Brain pericyte (primary cell): ENCODE measurements around the gene NFIC.
A peak's percentile ranks its signal among the peaks of the same experiment; 100 is the strongest.
"Not testable (repeated sequence)": the region's sequence is repeated elsewhere in the genome, so short reads cannot be mapped to it uniquely, and the experiment has no call there.

ENCODE experiments used
- DNase-seq: peaks from one replicate; pipeline ENCODE4 v3.0.0-alpha.2; 2012; ENCODE audit warnings: low read depth, low spot score

Gene NFIC

GRCh38 chr19:3451451-3451866 is 85.1 kb downstream of the NFIC start:
- no peak for DNase-seq

- DNase-seq = no peak
These were observed 86.0 kb downstream of the NFIC start for GRCh38 chr19:3452171-3452941.

GRCh38 chr19:3452942-3453214 is 86.5 kb downstream of the NFIC start:
- not testable (repeated sequence) for DNase-seq

DNA sequence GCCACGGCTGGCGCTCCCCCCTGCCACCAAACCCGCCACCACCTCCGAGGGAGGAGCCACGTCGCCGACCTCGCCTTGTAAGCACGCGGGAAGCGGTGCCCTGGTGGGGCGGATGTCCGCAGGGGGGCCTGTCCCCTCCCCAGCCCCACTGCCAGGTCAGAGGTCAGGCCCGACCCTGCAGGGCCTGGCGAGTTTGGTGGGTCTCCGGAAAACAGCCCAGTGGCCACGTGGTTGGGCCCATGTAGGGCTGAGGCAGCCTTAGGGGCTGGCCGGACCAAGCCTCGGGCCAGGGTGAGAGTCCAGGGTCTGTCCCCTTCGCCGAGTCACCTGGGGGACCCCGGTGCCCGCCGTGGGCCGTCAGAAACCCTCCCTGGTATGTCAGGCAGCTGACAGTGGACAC is 87.5 kb downstream of the NFIC start:
- no peak for DNase-seq

DNA sequence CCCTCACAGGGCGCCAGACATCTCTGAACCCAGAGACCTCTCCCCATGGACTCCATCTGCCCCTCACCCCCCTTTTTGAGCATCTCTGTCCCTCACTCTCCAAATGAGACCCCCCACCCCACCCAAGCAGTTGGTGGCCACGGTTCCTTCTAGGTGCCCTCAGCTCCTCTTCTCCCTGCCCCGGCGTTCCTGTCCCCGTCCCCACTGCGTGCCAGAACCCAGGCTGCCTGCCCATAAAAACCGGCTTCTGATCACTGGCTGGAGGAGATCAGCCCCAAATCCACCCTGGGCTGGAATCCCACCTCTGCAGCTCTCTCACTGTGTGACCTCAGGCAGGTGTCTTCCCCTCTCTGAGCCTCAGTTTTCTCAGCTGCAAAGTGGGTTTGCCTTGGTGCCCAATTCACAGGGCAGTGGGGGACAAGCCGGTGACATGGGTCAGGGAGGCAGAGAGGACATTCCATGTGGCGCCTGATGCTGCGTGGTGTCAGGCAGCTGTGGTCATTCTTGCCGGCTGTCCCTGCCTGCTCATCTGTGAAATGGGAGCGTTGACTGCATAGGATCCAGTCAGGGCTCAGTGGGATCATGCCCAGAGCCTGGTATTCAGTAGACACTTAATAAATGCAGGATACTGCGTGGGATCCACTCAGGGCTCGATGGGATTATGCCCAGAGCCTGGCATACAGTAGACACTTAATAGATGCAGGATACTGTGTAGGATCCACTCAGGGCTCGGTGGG is 88.4 kb downstream of the NFIC start:
- no peak for DNase-seq

GRCh38 chr19:3455393-3455955 is 89.1 kb downstream of the NFIC start:
- no peak for DNase-seq

DNA sequence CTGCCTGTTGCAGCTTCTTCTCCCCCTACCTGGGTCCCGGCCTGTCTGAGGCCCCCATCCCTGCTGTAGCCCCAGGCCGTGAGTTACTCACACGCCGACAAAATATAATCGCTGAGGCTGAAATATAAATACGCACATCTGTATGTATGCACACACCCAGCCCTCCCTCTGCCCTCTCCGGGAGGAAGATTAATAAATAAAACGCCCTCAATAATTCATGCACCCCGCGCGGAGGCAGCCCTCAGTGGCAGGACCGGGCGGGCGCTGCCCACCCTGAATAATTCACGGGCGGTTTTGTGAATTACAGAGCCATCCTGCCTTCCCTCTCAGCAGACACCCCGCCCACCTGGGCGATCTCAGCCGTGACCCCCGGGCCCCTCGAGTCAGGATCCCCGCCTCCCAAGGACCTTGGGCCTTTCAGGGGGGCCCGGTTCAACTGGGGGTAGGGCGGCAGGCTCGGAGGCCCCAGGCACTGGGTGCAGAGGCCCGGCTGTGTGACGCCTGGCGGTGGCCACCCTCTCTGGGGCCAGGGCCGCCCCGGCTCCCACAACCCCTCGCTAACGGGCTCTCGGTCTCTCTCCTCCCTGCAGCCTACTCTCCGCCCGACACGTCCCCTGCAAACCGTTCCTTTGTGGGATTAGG is 89.7 kb downstream of the NFIC start:
- no peak for DNase-seq

DNA sequence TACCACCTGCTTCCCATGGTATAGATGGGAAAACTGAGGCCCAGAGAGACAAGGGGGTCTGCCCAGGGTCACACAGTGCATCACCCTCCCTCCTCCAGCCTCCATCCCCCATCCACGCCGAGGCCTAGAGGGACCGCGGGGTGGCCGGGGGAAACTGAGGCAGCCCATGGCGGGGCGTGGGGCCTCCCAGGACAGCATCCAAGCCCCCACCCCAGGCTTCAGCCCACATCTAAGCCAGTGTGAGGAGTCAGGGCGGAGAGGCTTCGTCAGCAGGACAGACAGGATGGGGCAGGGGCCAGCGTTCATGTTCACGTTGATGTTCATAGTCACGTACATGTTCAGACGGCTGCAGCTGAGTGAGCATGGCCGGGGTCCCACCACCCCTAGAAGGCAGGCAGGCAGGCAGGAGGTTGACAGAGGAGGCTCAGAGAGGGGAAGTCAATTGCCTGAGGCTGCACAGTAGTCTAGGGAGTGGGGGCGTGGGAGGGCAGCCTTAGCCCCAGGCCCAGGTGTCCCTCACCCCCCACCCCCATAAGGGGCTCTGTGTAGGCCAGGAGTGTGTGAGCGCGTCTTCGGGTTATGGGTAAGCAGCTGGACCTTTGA is 90.6 kb downstream of the NFIC start:
- no peak for DNase-seq

DNA sequence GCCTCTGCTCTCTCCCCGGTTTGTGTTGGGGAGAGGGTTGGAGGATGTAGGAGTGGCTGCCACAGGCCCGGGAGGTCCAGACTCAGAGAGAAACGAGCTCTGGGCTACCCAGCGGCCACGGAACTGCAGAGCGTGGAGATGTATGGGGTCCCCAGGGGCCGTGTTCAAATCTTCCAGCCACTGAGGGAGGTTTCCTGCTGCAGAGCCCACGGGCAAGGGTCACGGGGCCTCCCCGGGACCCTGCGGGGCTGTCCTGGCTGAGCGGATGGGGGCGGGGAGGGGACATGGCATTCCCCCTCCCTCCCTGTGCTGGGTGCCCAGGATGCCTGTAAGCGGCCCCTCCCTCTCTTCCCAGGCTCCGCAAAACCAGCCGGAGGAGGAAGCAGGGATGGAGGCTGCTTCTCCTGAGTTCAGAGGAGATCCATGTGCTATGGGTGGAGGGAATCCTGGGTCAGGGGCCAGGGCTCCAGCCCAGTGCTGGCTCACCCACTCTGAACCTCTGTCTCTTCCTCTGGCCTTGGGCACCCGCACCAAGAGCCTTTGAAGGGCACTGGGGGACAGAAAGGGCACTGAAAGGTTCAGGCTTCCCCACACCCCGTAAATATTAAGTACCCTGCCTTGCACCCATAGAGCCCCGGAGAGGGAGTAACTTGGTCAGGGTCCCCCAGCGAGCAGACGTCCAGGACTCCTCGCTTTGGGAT is 91.3 kb downstream of the NFIC start:
- DNase-seq = no peak

GRCh38 chr19:3458229-3459088 is 92.1 kb downstream of the NFIC start:
- no peak for DNase-seq

GRCh38 chr19:3459089-3459881 is 92.9 kb downstream of the NFIC start:
- DNase-seq = peak; percentile 65

DNA sequence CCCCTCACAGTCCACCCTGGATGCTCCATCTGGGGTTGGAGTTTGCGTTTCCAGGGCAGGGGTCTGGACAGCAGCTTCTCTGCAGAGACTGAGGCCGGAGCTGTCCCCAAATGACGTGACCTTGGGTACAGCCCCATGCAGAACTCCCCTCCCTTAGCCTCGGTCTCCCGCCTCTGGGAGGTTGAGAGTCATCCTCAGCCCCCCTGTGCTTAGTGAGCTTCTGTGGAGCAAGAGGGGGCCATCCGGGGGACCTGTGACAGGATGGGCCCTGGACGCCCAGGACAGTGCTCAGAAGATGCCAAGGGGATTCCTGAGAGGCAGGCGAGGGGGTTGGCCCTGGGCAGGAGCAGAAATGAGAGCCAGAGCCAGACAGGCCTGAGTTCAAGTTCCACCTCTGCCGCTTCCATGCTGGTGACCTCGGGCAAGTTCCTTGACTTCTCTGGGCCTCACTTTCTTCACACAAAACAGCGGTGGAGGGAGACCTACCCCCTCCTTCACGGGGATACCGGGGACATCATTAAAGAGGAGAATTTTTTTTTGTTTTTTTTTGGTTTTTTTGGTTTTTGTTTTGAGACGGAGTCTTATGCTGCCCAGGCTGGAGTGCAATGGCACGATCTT is 93.7 kb downstream of the NFIC start:
- no peak for DNase-seq

GRCh38 chr19:3462991-3463713 is 96.8 kb downstream of the NFIC start:
- DNase-seq = no peak

DNA sequence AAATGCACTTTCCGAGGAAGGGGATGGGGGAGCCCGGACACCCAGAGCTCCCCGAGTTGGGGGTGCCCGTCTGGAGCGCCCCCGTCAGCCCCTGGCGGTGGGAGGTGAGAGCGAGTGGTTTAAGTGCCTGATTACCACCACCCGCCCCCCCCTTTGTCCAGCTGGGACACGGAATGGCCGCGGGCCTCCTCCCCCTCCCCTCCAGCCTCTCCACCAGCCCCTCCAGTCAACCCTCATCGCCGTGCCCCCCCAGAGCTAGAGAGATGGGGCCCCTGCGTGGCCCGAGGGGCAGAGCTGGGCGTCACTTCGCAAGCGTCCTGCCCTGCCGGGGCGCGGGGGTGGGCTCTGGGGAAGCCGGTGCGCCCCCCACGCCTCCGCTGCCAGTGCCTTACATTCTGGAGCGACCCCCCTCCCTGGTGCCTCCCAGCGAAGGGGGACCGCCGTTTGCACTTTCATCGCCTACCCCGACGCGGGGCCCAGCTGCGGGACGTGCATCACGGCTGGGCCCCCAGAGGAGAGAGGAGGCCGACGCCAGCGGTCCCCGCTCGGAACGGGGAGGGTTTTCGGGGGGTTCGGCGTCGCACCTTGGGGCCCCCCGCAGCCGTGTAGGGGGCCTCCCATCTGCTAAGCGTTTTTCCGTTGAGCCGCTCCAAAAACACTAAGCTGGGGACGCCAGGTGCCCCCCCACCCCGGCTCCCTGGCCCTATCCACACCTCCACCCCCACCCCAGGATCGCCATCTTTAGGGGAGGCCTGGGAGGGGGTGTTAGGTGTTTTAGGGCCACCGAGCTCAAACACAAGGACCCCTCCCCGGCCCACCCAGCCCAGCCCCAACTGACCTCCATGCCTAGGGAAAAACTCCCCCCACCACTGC is 97.6 kb downstream of the NFIC start:
- DNase-seq = no peak

DNA sequence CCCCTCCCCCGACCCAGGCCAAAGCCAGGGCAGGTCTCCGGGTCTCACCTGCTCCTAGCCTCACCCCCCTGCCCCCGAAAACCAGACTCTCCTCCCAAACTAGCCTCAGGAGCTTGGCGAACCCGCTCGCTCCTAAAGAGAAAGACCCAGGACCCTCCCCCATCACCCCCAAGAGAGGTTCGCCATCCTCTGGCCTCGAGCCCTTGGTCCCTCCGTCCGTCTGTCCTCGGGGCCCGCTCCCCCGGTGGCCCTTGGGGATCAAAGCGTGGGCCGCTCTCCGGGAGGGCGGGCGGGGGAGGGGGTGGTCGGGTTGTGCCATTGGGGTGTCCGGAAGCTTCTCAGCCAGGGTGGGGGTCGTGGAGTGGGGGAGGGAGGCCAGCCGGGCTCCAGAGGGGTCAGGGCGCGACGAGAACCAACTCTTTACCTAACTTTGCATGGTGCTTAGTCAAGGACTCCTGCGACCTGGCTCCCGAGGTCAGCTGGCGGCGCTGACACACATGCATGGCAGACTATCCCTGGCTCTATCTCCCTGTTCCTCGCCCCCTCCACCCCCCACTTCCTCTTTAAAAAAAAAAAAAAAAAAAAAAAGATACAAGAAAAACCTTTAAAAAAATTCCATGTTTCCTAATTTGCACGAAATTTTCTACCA is 98.3 kb downstream of the NFIC start:
- no peak for DNase-seq

GRCh38 chr19:3465552-3465951 is 99.2 kb downstream of the NFIC start:
- DNase-seq = no peak

GRCh38 chr19:3466635-3467034 is 100.3 kb downstream of the NFIC start:
- no peak for DNase-seq
